Panc1 (cell line): ENCODE results near the gene NR5A2. TPM values are rescaled to one million over a fixed set of nuclear protein-coding genes. Genes with fewer than 3 reads are reported as not detected.

ENCODE experiments used
- ATAC-seq: fragments of 200-7000 bp; cut with Tn5 transposase; 2 replicates; pipeline ENCODE4 v1.9.1; 2020; ENCODE audit warnings: mild to moderate bottlenecking, moderate library complexity
- BruUV-seq: library from RNA; stranded (reverse); fragments of 400-500 nt; replicated peaks from 2 replicates; lab custom pipeline; 2021; lab: Mats Ljungman, UMichigan
- CTCF ChIA-PET: fragments of 300-600 bp; sonication (Branson Sonifier 250); formaldehyde crosslinking; loops from one replicate; lab custom pipeline; 2022; ENCODE audit warnings: antibody characterized with exemption; lab: Charles Lee
- POLR2A ChIA-PET: fragments of 300-600 bp; sonication (Branson Sonifier 250); formaldehyde crosslinking; loops from one replicate; lab custom pipeline; 2022; ENCODE audit warnings: antibody characterized with exemption; lab: Charles Lee
- DNase-seq: peaks from one replicate; pipeline ENCODE4 v3.0.0-alpha.2; 2010; ENCODE audit warnings: low read depth, low spot score
- H3K27ac ChIP-seq: 2 replicates; pipeline ENCODE4 v1.5.1; 2011; ENCODE audit warnings: mild to moderate bottlenecking, low read length, inconsistent platforms
- H3K27me3 ChIP-seq: fragments of 200-500 bp; sonication (Bioruptor generic); 2 replicates; pipeline ENCODE4 v1.6.0; 2014; ENCODE audit warnings: low read length, inconsistent platforms; ENCODE audit not compliant: control insufficient read depth, insufficient read depth
- H3K36me3 ChIP-seq: fragments of 200-500 bp; sonication (Bioruptor generic); 2 replicates; pipeline ENCODE4 v1.5.1; 2014; ENCODE audit warnings: inconsistent platforms, mild to moderate bottlenecking, low read length, moderate library complexity; ENCODE audit not compliant: control insufficient read depth, insufficient read depth
- H3K4me1 ChIP-seq: 2 replicates; pipeline ENCODE4 v1.5.1; 2011; ENCODE audit warnings: inconsistent platforms, mild to moderate bottlenecking, low read length, moderate library complexity; ENCODE audit not compliant: control insufficient read depth, insufficient read depth
- H3K4me3 ChIP-seq, 2 experiments: 2 replicates each; pipeline ENCODE4 v1.5.1; 2011 to 2012; ENCODE audit warnings: low read depth in 2 of 2, low read length in 2 of 2, mild to moderate bottlenecking in 2 of 2, inconsistent platforms in 1 of 2, moderate library complexity in 1 of 2
- H3K9me3 ChIP-seq: fragments of 200-500 bp; sonication (Bioruptor generic); 2 replicates; pipeline ENCODE4 v1.5.1; 2014; ENCODE audit warnings: low read depth, mild to moderate bottlenecking, inconsistent platforms, low read length, moderate library complexity; ENCODE audit not compliant: control insufficient read depth, insufficient read depth
- POLR2AphosphoS5 ChIP-seq: IDR thresholded peaks from 2 replicates; pipeline ENCODE4 v1.6.1; 2012; ENCODE audit warnings: mild to moderate bottlenecking, low read depth, low read length, moderate library complexity
- SIN3A ChIP-seq: IDR thresholded peaks from 2 replicates; pipeline ENCODE4 v1.6.1; 2012; ENCODE audit warnings: low read depth, mild to moderate bottlenecking, low read length, moderate library complexity, borderline replicate concordance; ENCODE audit not compliant: insufficient read depth
- TCF7L2 ChIP-seq: IDR thresholded peaks from 2 replicates; pipeline ENCODE4 v1.6.1; 2011; ENCODE audit warnings: mild to moderate bottlenecking, low read depth, low read length, inconsistent platforms
- in situ Hi-C: cut with HindIII; loops from 2 replicates; pipeline ENCODE4 v1.10.0; 2016; ENCODE audit warnings: low sequenced_read_pairs, low pct_unique_long_range_greater_than_20kb
- intact Hi-C: fragments of 100-400 bp; cut with micrococcal nuclease; formaldehyde crosslinking; loops from one replicate; pipeline ENCODE4 v1.10.0; 2022; ENCODE audit not compliant: unreplicated experiment
- total RNA-seq: library from RNA; stranded (reverse); gene quantifications from one replicate; pipeline ENCODE4 v1.2.1, GENCODE V29; 2021; ENCODE audit not compliant: unreplicated experiment
- TF ChIP-seq, protein P1 (sequence below): fragments of 450-650 bp; IDR thresholded peaks from 2 replicates; pipeline ENCODE4 v1.5.1; 2017; ENCODE audit warnings: mild to moderate bottlenecking
- TF ChIP-seq, protein P2 (sequence below), 2 experiments: IDR thresholded peaks; 2 replicates each; pipeline ENCODE4 v1.6.1; 2011 to 2012; ENCODE audit warnings: low read depth in 2 of 2, control low read depth in 1 of 2, low read length in 1 of 2, mild to moderate bottlenecking in 1 of 2, moderate library complexity in 1 of 2; ENCODE audit not compliant: insufficient read depth in 1 of 2

Gene NR5A2
- total RNA-seq, 1 experiment from 2014 or later, result 4.3 TPM

DNA sequence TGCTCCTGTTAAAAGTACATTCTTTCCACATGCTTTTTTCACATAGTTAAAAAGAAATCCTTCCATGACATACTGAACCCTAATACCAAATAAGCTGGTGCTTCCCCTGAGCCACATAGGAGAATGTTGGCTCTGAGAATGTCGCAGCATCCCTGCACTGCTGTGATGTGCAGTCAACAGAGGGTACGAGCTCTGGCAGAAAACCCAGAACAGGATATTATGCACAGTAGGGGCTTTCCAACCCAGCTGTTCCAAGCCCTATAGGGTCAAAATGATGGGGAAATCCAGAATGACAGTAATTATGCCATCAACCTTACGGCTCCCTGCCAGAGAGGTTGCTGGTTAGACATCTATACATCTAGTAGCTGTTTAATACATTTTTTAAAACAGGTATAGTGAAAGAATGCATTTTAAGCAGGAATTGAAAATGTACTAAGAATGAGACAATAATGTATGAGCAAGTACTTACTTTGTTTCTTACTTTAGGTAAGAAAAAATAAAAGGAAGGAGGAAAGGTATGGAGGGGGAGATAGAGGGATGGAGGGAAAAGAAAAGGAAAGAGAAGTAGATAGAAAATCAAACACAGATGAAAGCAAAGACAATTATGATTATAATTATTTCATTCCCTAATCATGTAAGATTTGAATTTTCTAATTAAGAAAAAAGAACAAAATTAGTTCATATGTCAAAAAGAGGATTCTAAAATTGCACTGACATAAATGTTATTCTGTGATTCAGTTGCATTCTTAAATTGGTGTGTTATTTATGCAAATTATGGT lies 126.0 kb downstream of the NR5A2 start:
- H3K4me3 ChIP-seq, result no peak overlapping the region
- no peak overlapping the region for H3K27ac ChIP-seq
- no peak for TF ChIP-seq TCF7L2
- TF ChIP-seq POLR2AphosphoS5, result no peak
- TF ChIP-seq, protein P1, sequence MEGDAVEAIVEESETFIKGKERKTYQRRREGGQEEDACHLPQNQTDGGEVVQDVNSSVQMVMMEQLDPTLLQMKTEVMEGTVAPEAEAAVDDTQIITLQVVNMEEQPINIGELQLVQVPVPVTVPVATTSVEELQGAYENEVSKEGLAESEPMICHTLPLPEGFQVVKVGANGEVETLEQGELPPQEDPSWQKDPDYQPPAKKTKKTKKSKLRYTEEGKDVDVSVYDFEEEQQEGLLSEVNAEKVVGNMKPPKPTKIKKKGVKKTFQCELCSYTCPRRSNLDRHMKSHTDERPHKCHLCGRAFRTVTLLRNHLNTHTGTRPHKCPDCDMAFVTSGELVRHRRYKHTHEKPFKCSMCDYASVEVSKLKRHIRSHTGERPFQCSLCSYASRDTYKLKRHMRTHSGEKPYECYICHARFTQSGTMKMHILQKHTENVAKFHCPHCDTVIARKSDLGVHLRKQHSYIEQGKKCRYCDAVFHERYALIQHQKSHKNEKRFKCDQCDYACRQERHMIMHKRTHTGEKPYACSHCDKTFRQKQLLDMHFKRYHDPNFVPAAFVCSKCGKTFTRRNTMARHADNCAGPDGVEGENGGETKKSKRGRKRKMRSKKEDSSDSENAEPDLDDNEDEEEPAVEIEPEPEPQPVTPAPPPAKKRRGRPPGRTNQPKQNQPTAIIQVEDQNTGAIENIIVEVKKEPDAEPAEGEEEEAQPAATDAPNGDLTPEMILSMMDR, result no peak
- TF ChIP-seq, protein P2, sequence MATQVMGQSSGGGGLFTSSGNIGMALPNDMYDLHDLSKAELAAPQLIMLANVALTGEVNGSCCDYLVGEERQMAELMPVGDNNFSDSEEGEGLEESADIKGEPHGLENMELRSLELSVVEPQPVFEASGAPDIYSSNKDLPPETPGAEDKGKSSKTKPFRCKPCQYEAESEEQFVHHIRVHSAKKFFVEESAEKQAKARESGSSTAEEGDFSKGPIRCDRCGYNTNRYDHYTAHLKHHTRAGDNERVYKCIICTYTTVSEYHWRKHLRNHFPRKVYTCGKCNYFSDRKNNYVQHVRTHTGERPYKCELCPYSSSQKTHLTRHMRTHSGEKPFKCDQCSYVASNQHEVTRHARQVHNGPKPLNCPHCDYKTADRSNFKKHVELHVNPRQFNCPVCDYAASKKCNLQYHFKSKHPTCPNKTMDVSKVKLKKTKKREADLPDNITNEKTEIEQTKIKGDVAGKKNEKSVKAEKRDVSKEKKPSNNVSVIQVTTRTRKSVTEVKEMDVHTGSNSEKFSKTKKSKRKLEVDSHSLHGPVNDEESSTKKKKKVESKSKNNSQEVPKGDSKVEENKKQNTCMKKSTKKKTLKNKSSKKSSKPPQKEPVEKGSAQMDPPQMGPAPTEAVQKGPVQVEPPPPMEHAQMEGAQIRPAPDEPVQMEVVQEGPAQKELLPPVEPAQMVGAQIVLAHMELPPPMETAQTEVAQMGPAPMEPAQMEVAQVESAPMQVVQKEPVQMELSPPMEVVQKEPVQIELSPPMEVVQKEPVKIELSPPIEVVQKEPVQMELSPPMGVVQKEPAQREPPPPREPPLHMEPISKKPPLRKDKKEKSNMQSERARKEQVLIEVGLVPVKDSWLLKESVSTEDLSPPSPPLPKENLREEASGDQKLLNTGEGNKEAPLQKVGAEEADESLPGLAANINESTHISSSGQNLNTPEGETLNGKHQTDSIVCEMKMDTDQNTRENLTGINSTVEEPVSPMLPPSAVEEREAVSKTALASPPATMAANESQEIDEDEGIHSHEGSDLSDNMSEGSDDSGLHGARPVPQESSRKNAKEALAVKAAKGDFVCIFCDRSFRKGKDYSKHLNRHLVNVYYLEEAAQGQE (IDR thresholded peaks at IDR 0.05; ENCODE audit: insufficient read depth in 1 of 2, low read depth in 2 of 2, low read length in 1 of 2), result no peak
- TF ChIP-seq SIN3A, result no peak
- H3K27me3 ChIP-seq, result no peaks in the 10 kb centered on the region
- CTCF ChIA-PET, result no interaction called here
- ATAC-seq, result peak; percentile 60
- POLR2A ChIA-PET, result no interaction called here
- intact Hi-C loops, result no loop called here
- no TSS peak for BruUV-seq
- in situ Hi-C loops, result no loop called here
- DNase-seq, result no peak
- H3K36me3 ChIP-seq, result no peaks in the 10 kb centered on the region
- H3K4me1 ChIP-seq, result peaks cover 9% of the 10 kb centered on the region; the same call in 1 of the 2 replicates
- H3K9me3 ChIP-seq, result no peaks in the 10 kb centered on the region

DNA sequence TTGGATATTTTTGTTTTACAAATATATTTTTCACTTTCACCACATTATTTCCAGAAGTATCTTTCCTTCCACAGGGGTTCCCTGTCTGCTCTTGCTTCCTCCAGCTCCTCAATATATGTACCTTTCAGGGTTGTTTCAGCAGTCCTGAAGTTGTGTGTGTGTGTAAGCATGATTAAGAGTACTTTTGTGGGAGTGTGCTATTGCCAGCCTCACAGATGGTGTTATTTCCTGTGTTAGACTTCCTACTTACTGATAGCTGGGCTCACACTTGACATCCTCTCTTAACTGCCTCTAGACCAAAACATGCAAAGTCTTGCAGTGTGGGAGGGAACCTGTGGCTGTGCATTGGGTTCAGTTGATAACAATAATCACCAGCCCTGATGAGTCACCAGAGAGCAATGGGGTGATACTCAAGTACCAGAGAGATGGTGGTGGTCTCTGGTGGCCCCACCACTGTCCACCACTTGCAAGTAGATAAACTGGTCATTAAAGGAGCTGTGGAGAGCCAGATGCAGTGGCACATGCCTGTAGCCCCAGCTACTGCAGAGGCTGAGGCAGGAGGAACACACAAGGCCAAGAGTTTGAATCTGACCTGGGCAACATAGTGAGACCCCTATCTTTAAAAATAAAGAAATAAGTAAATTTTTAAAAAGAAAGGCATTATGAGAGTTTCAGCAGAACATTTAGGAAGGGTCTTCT lies 126.7 kb downstream of the NR5A2 start:
- Histone ChIP-seq H3K27me3 (no peaks in the 10 kb centered on the region), H3K9me3 (no peaks in the 10 kb centered on the region), H3K4me1 (peaks cover 9% of the 10 kb centered on the region; the same call in 1 of the 2 replicates), H3K36me3 (no peaks in the 10 kb centered on the region), H3K4me3 (no peak overlapping the region), H3K27ac (peak overlapping the region; percentile 18; the same call in 1 of the 2 replicates)
- POLR2A ChIA-PET, result no interaction called here
- CTCF ChIA-PET, result no interaction called here
- in situ Hi-C loops, result no loop called here
- no peak for ATAC-seq
- intact Hi-C loops, result no loop called here
- TF ChIP-seq, protein P2 (IDR thresholded peaks at IDR 0.05; ENCODE audit: insufficient read depth in 1 of 2, low read depth in 2 of 2, low read length in 1 of 2), result no peak
- TF ChIP-seq TCF7L2, result no peak
- TF ChIP-seq, protein P1, result no peak
- no peak for TF ChIP-seq SIN3A
- no peak for TF ChIP-seq POLR2AphosphoS5
- DNase-seq, result no peak
- BruUV-seq, result no TSS peak
